HPDE6-E6E7 (cell line): ENCODE results near the gene PIKFYVE.
"Not testable (repeated sequence)": the region's sequence is repeated elsewhere in the genome, so short reads cannot be mapped to it uniquely, and the experiment has no call there.

ENCODE experiments used
- DNase-seq: peaks from one replicate; pipeline ENCODE4 v3.0.0; 2011; ENCODE audit warnings: missing footprints; ENCODE audit errors: extremely low spot score

The PIKFYVE gene

DNA sequence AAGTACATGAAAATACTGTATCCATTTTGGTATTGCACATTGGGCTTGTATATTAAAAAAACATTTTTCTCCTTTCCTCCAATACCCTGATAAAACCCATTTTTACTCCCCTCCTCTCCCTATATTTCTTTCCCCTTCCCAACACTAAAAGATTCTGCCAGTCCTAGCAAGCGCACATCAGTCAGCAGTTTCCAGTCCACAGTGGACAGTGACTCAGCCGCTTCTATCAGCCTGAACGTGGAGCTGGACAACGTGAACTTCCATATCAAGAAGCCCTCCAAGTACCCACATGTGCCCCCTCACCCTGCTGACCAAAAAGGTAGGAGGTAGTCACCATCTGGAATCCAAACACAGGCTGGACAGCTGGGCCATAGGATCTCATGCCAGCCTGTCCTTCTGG lies 38.6 kb downstream of the PIKFYVE start:
- DNase-seq = no peak

DNA sequence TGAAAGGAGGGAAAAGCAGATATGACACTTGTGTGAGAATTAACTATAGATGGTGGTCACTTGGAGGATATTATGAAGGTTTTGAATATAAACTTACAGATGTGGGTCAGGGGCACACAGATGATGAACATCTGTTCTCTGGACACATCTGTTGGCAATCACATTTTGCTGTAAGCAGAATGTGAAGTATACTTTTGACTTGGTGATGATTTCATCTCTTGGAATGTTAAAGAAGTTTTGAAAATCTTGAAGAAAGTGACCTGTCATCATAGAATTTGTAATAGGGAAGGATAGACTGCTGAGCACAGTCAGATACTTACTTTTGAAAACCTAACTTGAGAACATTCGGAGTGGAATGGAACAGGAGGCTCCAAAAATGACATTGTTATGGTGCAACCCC lies 40.2 kb downstream of the PIKFYVE start:
- no peak for DNase-seq

DNA sequence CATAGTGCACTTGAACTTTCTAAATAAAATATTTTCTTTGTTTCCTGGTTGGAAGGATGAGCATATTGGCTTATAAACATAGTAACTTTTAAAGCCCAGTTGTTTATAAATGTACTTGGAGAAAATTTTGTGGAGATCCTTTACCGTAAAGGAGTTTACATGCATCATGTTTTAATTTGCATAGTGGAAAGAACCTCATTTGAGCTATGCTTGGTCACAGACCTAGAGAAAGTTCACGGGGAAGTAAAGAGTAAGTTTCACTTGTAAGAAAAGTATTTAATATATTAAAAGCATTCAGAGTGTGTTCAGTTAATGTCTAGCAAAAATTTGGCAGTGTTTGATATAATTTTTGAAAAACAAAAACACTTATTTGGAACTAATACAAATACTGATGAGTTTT lies 45.3 kb downstream of the PIKFYVE start:
- DNase-seq = no peak

DNA sequence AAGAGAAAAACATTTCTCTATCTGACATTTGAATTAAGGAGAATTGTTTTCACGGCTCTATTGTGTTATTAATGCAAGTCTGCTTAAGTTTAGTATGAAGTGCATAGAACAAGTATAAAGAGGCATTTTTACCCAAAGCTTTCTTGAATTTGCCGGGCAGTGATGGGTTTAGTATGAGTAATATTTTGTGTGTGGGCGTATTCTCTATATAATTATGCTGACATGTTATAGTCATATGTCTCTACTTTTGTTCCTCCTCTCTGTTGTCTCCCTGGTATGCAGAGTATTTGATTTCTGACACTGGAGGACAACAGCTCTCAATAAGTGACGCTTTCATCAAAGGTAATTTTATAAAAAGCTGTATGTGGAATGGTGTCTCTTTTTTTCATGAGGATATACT lies 45.9 kb downstream of the PIKFYVE start:
- no peak for DNase-seq

DNA sequence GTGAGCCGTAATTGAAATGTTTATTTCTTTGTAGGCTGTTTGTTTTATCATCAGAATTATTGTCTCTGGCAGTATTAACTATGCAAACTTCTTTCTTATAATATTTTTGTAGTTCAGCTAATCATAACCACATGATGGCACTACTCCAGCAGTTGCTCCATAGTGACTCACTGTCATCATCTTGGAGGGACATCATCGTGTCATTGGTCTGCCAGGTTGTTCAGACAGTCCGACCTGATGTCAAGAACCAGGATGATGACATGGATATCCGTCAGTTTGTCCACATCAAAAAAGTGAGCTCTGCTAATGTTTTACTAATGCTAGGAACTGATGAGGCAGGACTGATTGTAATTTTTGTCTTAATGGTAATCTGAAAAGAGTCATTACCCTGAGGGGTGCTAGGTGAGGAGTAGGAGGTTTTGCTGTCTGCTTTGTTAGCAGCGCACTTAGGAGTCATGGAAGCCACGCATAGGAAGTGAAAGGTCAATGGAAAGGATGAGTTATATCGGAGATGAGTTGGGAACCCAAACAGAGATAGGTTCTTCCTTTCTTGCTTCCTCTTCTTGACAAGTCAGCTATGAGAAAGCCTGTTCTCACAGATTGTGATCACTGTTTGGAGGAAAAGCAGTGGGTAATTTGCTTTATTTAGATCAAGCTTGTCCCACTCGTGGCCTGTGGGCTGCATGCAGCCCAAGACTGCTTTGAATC lies 49.2 kb downstream of the PIKFYVE start:
- no peak for DNase-seq

DNA sequence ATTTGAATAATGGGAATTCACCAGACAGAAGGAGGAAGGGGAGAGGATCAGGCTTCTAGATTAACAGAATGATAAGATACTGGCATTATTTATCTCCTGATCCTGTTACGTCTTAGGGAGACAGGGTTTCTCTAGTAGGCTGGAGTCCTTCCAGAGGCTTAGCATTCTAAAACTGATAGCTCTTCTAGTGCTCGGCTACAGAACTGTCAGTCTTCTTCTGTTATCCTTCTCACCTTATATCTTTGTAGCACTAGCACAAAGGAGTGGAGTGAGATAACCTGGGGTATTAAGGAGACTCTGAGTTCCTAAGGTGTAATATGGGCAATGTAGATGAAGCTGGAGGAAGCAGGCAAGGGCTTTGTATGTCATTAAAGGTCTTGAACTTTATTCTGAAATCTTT lies 52.1 kb downstream of the PIKFYVE start:
- DNase-seq = no peak

DNA sequence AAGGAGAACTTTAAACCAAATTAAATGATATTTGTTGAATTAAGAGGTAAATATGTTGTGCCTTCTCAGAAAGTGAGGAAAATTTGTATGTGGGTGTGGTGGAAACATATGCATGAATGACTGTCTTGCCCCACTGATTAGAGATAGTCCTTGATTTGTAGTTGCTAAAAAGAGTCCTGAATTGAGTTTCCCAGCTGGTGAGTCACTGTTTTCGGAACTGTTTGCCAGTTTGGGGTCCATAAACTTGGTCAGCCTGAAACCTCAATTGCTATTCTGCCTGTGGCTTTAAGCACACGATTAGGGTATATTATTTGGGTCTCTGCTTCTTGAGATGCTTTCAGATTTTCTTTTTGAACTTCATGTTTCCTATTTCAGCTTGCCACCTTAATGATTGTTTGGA lies 53.3 kb downstream of the PIKFYVE start:
- no peak for DNase-seq

DNA sequence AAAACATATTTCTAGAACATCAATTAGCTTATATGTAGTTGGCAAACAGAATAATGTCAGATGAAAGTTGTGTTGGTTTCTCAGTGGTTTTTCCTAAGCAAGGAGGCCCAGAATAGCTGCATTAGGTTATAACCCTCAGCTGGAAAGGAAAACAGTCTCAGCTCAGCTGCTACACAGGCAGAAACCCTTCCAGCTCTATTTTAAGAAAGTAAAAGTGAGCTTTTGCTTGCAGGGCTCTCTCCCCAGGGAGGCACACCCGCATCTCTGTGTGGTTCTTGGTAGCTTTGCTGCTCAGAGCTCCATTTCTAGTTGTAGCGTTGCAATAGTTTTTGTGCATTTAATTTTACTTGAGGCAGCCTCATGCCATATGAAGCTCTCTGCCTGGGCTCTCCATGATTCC lies 54.6 kb downstream of the PIKFYVE start:
- DNase-seq = no peak

DNA sequence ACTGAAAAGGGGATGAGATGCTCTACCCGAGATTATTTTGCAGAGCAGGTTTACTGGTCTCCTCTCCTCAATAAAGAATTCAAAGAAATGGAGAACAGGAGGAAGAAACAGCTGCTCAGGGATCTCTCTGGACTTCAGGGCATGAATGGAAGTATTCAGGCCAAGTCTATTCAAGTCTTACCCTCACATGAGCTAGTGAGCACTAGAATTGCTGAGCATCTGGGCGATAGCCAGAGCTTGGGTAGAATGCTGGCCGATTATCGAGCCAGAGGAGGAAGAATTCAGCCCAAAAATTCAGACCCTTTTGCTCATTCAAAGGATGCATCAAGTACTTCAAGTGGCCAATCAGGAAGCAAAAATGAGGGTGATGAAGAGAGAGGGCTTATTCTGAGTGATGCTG lies 60.0 kb downstream of the PIKFYVE start:
- DNase-seq = no peak

DNA sequence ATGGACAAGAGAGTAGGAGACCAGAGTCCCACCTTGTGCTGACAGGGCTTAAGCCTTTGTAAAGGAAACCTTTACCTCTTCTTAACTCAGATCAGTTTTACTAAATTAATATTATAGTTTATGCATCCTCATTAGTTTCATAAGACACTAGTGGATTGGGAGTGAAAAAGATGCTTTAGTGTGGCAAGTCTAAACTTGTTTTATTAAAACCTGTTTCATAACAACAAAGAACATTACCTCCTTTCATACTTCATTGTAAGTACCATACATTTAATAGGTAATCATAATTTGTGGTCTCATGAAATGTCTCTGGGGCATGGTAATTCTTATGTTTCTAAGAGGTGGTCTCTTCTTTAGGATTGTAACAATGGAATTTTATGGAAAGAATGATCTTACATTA lies 63.4 kb downstream of the PIKFYVE start:
- no peak for DNase-seq

DNA sequence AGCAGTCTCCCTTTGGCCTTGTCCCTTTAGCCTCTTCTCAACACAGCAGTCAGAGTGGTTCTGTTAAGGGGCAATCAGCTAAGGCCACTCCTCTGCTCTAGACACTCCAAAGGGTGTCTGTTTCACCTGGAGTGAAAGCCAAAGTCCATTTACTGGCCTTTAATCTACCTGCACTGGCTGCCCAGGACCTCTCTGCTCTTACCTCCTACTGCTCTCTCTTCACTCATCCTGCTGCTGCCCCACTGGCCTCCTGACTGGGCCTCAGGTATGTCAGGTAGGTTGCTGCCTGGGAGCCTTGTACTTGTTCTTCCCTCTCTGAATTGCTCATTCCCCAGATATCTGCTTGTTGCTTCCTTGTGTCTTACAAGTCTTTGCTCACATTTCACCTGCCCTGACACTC lies 68.2 kb downstream of the PIKFYVE start:
- no peak for DNase-seq

DNA sequence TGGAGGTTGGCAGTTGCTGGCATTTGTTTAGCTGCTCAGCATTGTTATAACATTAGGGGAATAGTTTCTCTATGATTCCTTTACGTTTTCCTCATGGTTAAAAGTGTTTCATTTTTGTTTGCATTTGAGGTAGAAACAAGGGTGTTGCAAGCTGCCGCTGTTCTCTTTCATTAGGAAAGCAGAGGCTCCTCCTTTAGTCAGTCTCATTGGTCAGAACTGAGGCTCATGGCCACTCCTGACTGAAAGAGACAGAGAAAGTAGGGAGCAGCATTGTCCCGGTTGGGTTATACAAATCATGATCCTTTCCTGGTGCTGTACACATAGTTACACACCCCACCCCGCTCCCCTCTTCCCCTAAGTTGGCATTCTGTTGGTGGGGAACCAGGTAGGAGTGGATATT lies 80.7 kb downstream of the PIKFYVE start:
- no peak for DNase-seq

DNA sequence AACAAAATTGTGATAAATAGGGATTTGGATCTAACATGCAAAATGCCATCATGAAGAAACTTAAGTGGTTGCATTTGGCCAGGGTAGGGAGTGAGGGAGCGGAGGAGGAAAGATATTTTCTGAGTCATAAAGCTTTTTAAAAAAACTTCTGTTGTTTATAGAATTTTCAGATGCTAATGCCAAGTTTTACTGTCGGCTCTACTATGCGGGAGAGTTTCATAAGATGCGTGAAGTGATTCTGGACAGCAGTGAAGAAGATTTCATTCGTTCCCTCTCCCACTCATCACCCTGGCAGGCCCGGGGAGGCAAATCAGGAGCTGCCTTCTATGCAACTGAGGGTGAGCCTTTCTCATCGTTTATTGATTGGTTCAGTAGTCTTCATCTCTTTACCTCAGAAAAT lies 84.6 kb downstream of the PIKFYVE start:
- DNase-seq = no peak

DNA sequence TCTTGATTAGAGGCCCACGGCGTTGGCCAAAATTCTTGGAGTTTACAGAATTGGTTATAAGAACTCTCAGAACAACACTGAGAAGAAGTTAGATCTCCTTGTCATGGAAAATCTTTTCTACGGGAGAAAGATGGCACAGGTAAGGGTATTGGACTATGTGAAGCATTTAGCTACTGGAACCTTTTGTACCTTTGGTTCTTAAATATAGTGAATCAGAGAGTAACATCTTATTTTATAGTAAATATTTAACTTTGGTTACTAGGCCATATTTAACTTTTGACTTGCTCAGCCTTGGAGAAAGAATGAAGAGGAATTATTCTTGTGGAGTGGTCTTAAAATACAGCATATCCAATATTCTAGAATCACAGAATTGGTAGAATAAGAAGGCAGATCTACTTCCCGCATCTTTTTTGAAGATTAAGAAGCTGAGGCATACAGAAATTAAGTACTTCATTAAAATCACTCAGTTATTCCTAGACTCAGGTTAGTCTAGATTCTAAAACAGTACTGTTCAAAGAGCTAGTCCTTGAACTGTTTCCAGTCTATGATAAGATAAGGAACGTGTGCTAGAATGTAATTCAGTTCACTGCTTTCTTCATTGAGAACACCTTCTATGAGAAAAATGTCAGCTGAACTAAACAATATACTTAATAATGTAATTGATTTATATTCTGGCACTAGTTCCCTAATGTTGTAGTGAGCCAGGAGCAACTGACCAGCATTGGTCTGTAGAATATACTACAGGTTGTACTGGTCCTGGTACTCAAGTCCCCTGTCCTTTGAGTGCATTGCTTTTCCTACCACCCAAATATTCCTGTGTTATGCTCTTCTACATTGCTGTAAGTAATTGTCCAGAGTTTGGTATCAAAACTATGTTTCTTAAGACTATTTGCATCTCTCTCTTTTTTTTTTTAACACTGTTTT lies 86.9 kb downstream of the PIKFYVE start:
- no peak for DNase-seq

DNA sequence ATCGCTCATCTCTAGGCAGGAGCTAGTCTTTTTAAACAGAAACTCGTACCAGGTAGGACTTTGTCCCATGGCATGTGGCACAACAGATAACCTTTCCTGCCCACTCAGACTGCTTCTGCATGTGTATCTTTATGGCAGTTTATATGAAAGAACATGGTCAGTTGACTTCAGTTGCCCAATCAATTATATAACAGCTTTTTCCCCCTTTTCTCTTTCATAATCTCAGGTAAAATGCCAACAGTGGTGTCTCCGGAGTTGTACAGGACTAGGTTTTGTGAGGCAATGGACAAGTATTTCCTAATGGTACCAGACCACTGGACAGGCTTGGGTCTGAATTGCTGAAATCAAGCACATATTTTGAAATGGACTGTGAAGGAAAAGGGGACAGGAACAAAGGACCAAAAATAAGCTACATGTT lies 88.9 kb downstream of the PIKFYVE start:
- DNase-seq = no peak

DNA sequence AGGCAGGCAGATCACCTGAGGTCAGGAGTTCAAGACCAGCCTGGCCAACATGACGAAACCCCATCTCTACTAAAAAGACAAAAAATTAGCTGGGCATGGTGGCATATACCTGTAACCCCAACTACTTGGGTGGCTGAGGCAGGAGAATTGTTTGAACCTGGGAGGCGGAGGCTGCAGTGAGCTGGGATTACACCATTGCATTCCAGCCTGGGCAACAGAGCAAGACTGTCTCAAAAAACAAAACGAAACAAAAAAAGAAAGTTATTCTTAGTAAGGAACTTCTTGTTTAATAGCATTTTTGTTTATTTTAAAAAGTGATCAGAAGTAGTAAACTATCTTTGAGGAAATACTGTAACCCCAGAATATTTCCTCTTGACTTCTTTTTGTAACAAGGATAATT lies 90.4 kb downstream of the PIKFYVE start:
- not testable (repeated sequence) for DNase-seq

DNA sequence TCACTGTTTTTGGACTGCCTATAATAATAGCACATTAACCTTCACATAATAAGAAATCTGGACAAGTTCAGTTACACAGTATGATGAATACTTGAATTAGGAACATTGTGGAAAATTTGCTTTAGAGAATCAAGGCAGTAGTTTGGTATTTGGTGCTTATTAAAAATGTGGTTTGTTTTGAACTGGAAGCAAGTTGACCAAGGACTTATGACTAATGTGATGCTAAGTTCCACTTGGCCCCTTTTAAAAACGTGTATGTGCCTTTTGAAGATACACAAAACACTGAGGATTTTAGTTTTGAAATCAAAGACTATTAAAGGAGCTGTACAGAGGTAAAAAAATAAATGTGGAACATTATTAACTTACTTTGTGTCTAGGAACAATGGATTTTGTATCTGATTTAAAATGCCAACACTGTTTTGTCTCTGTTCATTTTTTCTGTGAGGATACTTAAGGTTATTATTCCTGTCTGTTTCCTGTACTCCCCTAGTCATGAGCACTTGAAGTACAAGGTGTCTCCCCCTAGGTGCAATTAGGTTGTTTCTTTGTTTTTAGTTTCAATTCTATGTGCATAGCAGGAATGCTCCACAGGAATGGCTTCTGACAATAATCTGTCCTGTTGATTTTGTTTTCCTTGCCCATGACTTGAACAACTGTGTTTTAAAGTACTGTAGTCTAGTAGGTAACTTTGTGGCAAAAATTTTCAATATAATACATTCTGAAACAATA lies 91.0 kb downstream of the PIKFYVE start:
- DNase-seq = no peak

DNA sequence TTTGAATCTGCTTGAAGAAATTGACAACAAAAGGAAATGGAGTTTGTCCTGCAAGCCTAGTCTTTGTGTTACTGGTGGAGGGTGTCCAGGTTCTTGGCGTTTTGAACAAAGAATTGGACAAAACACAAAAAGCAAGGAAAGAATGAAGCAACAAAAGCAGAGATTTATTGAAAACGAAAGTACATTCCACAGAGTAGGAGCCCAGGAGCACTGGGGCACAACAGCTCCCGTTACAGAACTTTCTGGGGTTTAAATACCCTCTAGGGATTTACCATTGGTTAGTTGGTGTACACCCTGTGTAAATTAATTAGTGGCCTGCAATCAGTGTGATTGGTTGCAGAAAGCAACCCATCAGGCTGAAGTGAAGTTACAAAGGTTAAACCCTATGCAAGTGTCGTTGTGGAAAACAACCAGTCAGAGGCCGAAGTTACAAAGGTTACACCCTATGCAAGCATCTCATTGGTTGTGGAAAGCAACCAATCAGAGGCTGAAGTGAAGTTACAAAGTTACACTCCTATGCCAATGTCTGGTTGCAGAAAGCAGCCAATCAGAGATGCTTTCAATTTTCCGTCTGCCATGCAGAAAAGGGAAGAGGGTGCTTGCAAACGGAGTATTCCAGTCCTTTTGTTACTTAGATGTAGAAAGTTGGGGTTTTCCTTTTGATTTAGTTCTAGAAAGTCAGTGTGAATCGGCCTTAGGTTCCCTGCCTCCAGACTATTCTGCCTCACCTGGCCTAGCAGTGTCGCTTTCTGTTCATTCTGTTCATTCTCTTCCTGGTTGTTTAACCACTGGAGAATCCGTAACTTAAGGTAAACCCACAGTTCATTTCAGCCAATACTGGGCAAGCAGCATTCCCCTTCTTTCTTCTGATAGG lies 92.9 kb downstream of the PIKFYVE start:
- DNase-seq = no peak

DNA sequence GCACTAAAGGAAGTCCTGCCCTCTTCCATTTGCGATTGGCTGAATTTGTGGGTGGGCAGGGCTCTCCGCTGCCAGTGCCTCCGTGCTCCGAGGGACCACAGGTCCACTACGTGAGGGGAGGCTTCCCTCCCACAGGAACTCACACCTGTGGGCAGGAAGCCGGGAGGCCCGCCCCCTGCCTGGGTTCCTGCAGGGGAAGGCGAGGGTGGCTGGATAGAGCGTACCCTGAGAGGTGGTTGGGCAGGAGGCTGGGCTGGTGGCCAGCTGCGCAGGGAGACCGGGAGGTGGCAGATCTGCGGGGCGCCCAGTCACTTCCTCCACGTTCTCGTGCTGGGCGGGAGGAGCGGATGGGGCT lies 93.6 kb downstream of the PIKFYVE start:
- no peak for DNase-seq

DNA sequence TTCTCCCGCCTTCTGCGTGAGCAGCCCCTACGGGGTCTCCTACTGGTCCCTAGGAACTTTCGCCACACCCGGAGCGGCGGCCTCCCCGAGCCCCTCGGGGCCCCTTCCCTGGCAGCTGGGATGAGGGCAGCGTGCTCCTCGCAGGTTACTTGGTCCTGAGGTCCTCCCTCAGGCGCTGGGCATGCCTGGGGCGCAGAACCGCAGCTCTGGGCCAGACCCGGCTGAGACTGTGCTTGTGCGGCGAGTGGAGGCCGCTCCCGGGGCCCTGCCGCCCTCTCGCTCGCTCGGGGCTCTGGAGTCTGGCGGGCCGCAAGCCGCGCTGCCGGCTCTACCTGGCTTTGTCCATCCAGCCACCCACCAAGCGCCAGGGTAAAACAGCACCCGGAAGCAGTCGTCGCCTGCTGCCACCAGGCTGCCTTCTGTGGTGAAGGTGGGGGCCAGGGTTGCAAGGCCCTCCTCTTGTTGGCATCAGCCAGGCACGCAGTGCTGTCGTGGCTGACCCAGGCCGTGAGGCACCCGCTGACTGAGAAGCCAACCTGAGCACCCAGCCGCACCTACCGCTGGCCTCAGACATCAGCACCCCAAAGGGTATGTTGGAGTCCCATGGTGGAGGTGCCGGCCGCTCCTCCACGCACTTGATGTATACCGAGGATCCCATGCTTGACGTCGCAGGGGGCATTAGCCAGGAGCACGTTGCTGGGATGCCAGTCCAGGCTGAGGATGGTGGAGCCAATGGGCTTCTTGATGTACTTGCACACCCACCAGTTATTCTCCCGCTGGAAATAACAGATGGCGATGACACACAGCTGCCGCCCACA lies 94.4 kb downstream of the PIKFYVE start:
- no peak for DNase-seq

DNA sequence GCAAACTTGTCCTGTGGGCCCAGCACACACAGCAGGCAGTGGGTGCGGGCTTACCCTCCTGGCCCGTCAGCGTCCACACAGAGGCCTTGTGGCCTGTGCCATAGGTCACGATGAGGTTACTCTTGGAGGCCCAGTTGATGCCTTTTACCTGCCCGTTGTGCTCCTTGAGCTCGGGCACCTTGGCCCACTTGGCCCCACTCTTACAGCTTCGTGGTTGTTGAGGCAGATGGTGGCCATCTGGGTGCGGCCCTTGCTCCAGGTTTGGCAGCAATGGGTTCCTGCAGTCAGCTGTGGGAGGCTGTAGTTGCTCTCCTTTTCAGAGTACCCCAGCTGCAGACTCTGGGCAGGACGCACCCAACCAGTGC lies 95.0 kb downstream of the PIKFYVE start:
- DNase-seq = no peak
